ENCODE data around the gene ALOX12B.
"Not testable (repeated sequence)": the region's sequence is repeated elsewhere in the genome, so short reads cannot be mapped to it uniquely, and the experiment has no call there.

The ALOX12B gene

GRCh38 chr17:8118769-8119580, 31.5 kb upstream of the ALOX12B start:
- DNase-seq: peak; percentile 83

DNA sequence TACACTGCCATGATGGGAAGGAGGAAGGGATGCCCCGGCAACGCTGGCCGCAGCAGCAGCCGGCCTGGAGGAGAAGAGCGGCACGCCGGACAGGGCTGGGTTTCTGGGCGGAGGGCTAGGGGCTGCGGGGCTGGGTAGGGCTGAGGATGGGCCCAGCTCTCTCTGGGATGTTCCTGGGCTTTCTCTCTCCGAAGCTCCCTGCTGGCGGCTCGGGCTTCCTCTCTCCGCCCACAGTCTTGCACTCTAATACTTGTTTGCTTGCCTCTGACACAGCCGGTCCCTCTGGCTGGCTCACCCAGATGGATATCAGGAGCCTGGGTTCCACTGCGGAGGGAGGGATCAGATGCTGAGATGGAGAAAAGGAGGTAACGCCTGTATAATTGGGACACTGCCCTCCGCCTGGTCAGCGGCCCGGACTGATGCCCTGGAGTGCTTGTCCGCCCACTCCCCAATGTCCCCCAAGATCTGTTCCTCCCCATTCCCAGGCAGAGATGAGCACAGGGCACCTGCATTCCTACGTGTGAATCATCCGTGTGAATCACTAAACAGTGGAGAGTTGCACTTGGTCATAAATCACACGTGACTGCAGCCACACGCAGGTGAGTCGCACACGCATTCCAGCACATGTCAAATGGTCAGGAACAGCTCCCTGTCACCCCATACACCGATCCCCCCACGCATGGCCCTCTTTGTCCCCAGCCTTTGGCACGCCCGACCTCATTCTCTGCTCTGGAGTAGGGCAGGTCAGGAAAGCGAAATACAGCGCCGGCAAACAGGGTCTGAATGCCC, 30.7 kb upstream of the ALOX12B start, which contains the start of gene ALOXE3:
ALOXE3 (minus strand) TSS at position 535 of the 789 bp plus-strand sequence; CDS start at position 11, 524 bp downstream.
- no peak for DNase-seq

DNA sequence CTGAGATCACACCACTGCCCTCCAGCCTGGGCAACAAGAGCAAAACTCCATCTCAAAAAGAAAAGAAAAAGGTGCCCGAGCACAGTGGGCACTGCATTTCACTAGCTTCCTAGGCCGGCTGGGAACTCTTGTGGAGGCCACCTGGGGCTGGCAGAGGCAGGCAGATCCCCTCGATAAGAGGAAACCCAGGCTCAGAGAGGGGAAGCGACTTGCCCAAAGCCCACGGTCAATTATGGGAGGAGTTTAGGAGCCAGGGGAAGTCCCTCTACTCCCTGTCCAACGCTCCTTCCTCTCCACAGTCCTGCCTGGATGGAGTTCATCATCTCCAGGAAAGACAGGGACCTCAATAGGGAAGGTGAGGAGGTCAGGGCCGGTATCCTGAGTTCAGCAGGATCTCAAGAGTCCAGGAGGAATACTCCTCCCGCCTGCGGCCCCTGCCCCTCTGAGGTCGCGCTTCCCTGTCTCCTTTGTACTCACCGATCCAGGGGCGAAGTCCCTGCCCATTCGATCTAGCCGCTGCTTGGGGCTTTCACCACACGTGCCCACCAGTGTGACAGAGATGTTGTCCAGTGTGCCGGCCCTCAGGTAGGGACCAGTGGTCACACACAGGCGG, 30.0 kb upstream of the ALOX12B start:
- DNase-seq: no peak

DNA sequence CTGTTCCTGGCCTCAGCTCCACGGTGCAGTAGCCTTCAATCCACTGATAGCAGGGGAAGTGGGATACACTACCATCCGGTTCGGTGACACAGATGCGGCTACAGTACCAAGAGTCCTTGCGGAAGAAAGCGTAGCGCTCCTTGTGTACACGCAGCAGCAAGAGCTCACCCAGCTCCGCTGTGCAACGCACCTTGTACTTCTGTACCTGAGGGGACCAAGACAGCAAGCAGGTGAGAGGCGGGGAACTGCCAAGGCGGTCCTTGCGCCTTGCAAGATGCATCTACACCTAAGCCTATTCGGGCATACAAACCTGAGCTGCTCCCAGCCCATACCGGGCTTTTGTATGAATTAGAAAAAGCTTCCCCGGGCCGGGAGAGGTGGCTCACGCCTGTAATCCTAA, 29.3 kb upstream of the ALOX12B start:
- no peak for DNase-seq

DNA sequence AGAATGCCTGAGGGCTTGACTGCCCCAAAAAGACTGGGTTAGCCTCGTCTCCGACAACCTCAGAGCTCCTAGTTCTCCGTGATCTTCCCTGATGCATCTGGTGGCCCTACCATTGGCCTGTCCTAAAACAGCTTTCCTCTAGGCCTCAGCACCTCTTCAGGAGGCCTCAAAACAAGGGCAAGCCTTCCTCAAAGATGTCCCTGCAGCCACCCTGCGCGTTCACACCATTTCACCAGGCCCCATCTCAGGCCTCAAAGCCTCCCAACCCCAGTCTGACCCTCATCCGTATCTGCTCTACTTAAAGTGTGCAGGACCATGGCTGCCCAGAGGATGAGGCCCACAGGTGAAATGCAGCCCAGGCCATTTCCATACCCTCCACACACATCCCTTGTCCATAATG, 23.4 kb upstream of the ALOX12B start:
- DNase-seq: no peak

- no peak for DNase-seq
These were observed 22.9 kb upstream of the ALOX12B start for GRCh38 chr17:8110456-8110804.

GRCh38 chr17:8109661-8110455, 22.3 kb upstream of the ALOX12B start:
- peak; percentile 58 for DNase-seq

GRCh38 chr17:8108972-8109660, 21.6 kb upstream of the ALOX12B start:
- DNase-seq: no peak

DNA sequence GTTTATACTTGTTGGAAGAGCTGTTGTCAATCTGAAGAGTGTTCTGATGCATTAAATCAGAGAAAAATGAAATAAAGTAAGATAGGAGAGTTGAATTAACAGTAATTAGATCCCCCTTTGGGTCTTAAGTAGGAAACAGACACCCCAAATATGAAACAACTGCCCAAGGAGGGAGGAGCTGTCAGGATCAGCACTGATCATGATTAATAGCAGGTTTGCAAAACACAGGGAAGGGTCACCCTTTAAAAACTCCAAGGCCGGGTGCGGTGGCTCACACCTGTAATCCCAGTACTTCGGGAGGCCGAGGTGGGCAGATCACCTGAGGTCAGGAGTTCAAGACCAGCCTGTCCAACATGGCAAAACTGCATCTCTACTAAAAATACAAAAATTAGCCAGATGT, 19.5 kb upstream of the ALOX12B start:
- DNase-seq: not testable (repeated sequence)

DNA sequence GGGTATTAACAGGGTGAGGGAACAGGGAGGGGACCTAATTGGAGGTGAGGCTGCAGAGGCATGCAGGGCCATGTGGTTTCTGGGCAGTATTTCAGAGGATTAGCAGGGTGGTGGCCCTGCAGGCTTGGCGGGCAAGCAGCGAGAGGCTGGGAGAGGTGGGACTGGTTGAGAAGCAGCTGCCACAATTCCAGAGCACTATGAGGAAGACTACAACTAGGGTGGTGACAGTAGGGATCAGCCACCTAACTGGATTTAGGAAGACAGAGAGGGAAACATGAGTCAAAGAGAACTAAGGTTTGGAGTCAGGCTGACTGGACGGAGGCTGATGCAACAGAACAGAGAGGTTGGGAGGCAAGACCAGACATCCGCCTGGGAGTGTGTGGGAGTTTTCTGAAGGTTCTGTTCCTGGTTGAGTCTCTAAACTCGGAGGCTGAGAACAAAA, 18.5 kb upstream of the ALOX12B start:
- DNase-seq: no peak

- no peak for DNase-seq
These were observed 17.4 kb upstream of the ALOX12B start for GRCh38 chr17:8104911-8105310.

DNA sequence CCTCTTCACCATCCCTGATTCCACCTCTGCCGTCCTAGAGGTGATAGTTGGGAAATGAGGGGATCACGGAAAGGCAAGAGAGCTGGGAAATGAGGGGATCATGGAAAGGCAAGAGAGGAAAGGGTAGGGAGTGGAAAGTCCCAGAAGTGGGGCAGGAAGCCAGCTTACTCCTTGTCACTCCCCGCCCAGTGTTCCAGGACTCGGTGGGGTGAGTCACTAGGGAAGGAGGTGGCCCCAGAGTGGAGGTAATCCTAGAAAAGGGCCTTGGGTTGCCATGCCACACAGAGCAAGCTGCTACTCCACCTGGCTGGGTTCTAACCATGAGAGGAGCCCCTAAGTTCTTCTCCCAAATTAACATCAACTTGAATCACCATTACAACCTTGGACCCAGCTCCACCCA, 16.0 kb upstream of the ALOX12B start:
- no peak for DNase-seq

DNA sequence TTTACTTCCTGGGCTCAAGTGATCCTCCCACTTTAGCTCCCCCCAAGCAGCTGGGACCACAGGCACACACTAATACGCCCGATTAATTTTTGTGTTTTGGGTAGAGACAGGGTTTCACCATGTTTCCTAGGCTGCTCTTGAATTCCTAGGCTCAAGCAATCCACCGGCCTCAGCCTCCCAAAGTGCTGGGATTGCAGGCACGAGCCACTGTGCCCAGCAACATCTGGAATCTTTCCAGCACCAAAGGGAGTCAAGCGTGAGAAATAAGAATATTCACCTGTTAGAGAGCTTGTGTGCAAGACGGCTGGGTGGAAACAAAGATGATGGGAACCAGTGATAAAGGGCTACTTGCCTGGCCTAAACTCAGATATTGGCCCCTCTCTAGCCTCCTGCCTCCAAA, 14.2 kb upstream of the ALOX12B start:
- DNase-seq: no peak

GRCh38 chr17:8100763-8101162, 13.2 kb upstream of the ALOX12B start:
- no peak for DNase-seq

DNA sequence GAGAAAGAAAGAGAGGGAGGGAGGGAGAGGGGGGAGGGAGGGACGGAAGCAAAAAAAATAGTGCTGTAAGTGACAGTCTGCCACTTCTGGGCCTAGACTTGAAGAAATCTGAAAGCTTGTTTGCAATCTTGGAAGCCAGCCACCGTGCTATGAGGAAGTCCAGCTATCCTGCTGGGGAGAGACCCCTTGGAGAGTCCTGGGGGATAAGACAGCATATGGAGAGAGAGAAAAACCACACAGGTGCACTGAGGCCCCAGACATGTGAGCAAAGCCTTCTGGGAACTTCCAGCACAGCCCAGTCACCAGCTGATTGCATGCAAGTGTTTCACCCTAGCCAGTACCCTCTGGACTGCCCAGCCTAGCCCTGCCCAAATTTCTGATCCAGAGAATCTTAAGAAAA, 12.6 kb upstream of the ALOX12B start:
- no peak for DNase-seq

- no peak for DNase-seq
These were observed 9.0 kb upstream of the ALOX12B start for GRCh38 chr17:8096541-8096940.

GRCh38 chr17:8095361-8095760, 7.8 kb upstream of the ALOX12B start:
- no peak for DNase-seq

DNA sequence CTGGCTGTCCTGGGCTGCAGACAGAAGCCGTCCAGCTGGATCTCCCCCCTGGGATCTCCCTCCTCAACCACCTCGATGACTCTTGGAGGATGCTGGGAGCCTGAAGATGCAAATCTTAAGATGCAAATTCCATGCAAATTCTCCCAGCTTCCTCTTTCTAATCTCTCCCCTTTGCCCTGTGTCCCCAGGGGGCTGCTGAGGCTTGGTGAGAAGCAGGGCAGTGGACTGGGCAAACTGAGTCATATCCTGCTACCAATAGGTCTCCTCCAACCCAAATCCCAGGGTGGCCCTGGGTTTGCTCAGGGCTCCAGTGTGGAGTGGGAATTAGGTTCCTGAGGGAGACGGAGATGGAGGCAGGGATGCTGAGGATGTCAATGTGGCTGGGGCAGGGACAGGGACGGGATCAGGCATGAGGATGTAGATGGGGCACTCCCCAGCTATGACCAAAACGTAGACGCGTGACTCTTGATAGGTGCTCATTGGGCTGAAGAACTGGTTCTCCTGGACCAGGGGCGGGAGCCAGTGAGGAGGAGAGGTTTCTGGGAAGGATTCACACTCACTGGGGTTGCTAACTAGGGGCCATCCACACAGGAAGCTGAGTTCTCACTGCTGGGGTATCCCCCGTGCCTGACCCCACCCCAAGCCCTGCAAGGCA, 3.6 kb upstream of the ALOX12B start:
- DNase-seq: no peak

DNA sequence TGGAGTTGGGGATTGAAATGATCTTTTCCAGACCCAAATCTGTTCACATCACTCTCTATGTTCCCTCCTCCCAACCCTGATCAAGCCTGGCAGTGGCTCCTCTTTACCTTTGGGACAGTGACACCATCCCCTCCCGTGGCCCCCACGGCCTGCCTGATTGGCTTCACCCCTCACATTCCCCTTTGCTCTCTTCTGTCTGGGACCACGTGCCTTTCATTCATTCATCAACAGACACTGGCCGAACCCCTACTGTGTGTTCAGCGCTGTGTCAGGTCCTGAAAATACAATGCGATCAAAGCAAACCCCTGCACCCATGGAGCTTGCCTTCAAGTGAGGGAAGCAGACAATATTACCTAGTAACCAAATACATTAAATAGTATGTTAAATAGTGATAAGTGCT, 2.2 kb upstream of the ALOX12B start:
- no peak for DNase-seq

DNA sequence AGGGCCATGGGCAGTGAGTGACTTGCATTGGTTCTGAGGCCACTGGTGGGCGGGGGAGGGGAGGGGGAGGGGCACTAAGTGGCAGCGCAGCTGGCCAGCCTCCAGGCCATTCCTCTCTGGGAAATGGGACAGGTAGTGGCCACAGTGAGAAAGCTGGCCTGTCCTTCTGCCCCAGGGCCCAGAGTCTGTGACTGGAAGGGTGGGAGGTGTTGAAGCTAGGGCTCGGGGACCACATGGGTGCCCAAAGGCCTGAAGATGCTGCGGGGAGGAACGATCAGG, 375 bp upstream of the ALOX12B start:
- no peak for DNase-seq

- no peak for DNase-seq
These were observed 3.3 kb downstream of the ALOX12B start for GRCh38 chr17:8084250-8084649.

- DNase-seq: no peak
These were observed 5.2 kb downstream of the ALOX12B start for GRCh38 chr17:8082292-8082691.
